ENCODE measurements around the gene ZBTB5. TPM values are rescaled to one million over a fixed set of nuclear protein-coding genes. Genes with fewer than 3 reads are reported as not detected.

The ZBTB5 gene
- total RNA-seq, 4 donors from 2014 or later = 9.1 to 15.1 (median 12.8) TPM

GRCh38 chr9:37425298-37425752 is 39.9 kb downstream of the ZBTB5 start:
- no peak overlapping the region for H3K4me3 ChIP-seq
- peaks cover 0 to 46% (median 0%) of the 10 kb centered on the region in 3 donors for H3K36me3 ChIP-seq
- H3K27ac ChIP-seq = no peak overlapping the region
- DNase-seq = no peak
- H3K27me3 ChIP-seq = no peaks in the 10 kb centered on the region
- no peak for TF ChIP-seq CTCF (IDR thresholded peaks at IDR 0.05)
- no peak for TF ChIP-seq POLR2A (IDR thresholded peaks at IDR 0.05)
- H3K9me3 ChIP-seq = no peaks in the 10 kb centered on the region
- peaks cover 0 to 26% (median 11%) of the 10 kb centered on the region in 4 donors for H3K4me1 ChIP-seq

GRCh38 chr9:37424686-37425297 is 40.5 kb downstream of the ZBTB5 start:
- H3K36me3 ChIP-seq = peaks cover 0 to 40% (median 0%) of the 10 kb centered on the region in 3 donors
- H3K4me3 ChIP-seq = no peak overlapping the region
- H3K4me1 ChIP-seq = peaks cover 0 to 26% (median 11%) of the 10 kb centered on the region in 4 donors
- no peaks in the 10 kb centered on the region for H3K9me3 ChIP-seq
- TF ChIP-seq POLR2A (IDR thresholded peaks at IDR 0.05) (no peak), CTCF (IDR thresholded peaks at IDR 0.05) (no peak)
- DNase-seq = no peak
- H3K27me3 ChIP-seq = no peaks in the 10 kb centered on the region
- no peak overlapping the region for H3K27ac ChIP-seq

- no peak for TF ChIP-seq CTCF (IDR thresholded peaks at IDR 0.05)
- Histone ChIP-seq H3K27me3 (no peaks in the 10 kb centered on the region), H3K27ac (no peak overlapping the region), H3K36me3 (peaks cover 0 to 35% (median 0%) of the 10 kb centered on the region in 3 donors), H3K4me3 (peak overlapping the region in 1 of 4 donors; percentile 72), H3K4me1 (peaks cover 0 to 26% (median 11%) of the 10 kb centered on the region in 4 donors), H3K9me3 (no peaks in the 10 kb centered on the region)
- DNase-seq = no peak
Measured at GRCh38 chr9:37424204-37424685, 41.0 kb downstream of the ZBTB5 start.

- Histone ChIP-seq H3K27ac (peak overlapping the region in 1 of 4 donors; percentile 80), H3K9me3 (no peaks in the 10 kb centered on the region), H3K4me1 (peaks cover 0 to 26% (median 11%) of the 10 kb centered on the region in 4 donors), H3K27me3 (no peaks in the 10 kb centered on the region), H3K4me3 (peak overlapping the region in 3 of 4 donors; percentile 72 to 98 (median 88)), H3K36me3 (peaks cover 0 to 28% (median 0%) of the 10 kb centered on the region in 3 donors)
- TF ChIP-seq CTCF (IDR thresholded peaks at IDR 0.05) = no peak
- TF ChIP-seq POLR2A (IDR thresholded peaks at IDR 0.05) = no peak
- DNase-seq = no peak
Measured at GRCh38 chr9:37423508-37423907, 41.7 kb downstream of the ZBTB5 start.

GRCh38 chr9:37422289-37423104 is 42.8 kb downstream of the ZBTB5 start, which contains the start of gene GRHPR:
Gene GRHPR, plus strand, starts transcription at chr9:37422696. Its CDS starts 55 bp downstream, at chr9:37422751.
- Histone ChIP-seq H3K36me3 (peaks cover 0 to 18% (median 0%) of the 10 kb centered on the region in 3 donors), H3K4me1 (peaks cover 0 to 26% (median 11%) of the 10 kb centered on the region in 4 donors), H3K9me3 (no peaks in the 10 kb centered on the region), H3K27ac (peak within 1 kb of the TSS; percentile 80 to 89 (median 84)), H3K4me3 (peak within 1 kb of the TSS; percentile 72 to 98 (median 86)), H3K27me3 (no peaks in the 10 kb centered on the region)
- TF ChIP-seq CTCF (IDR thresholded peaks at IDR 0.05) (no peak), POLR2A (IDR thresholded peaks at IDR 0.05) (peak; percentile 86 to 91)
- peak; percentile 86 to 97 (median 95) for DNase-seq

All from Peyer's patch (tissue), 4 donors.